Activated T-helper 1 cell treated with anti-CD3 and anti-CD28 coated beads, Interleukin-12 subunit alpha, Interleukin-12 subunit beta, Interleukin-2, Interleukin-4 antibody, amounts not matched to agents 30 ng/mL and 10 ng/mL and 1 ng/mL, durations not matched to agents 14 hours and 24 hours and 36 hours (primary cell): ENCODE results near the gene CRIP2. TPM values are rescaled to one million over a fixed set of nuclear protein-coding genes. Genes with fewer than 3 reads are reported as not detected.
A peak's percentile ranks its signal among the peaks of the same experiment; 100 is the strongest.

Experiments
- DNase-seq: peaks from one replicate; pipeline ENCODE4 v3.0.0; 2021; ENCODE audit warnings: low spot score
- H3K27ac Mint-ChIP-seq: one replicate; pipeline ENCODE4 v1.8.0; 2021; ENCODE audit warnings: mild to moderate bottlenecking, mixed read lengths
- H3K27me3 Mint-ChIP-seq: one replicate; pipeline ENCODE4 v1.8.0; 2022; ENCODE audit warnings: mild to moderate bottlenecking, moderate library complexity, mixed read lengths; ENCODE audit not compliant: insufficient read depth
- H3K36me3 Mint-ChIP-seq: one replicate; pipeline ENCODE4 v1.8.0; 2021; ENCODE audit warnings: low read depth, mixed read lengths
- H3K4me1 Mint-ChIP-seq: one replicate; pipeline ENCODE4 v1.8.0; 2021; ENCODE audit warnings: low read depth, mixed read lengths
- H3K4me3 Mint-ChIP-seq: one replicate; pipeline ENCODE4 v1.8.0; 2021; ENCODE audit warnings: mild to moderate bottlenecking, moderate library complexity, mixed read lengths
- H3K9me3 Mint-ChIP-seq: one replicate; pipeline ENCODE4 v1.8.0; 2021; ENCODE audit warnings: mixed read lengths
- intact Hi-C: fragments of 100-400 bp; cut with micrococcal nuclease; formaldehyde crosslinking; loops from one replicate; pipeline ENCODE4 v1.15.1; 2024
- total RNA-seq: library from RNA; stranded (reverse); gene quantifications from 2 replicates; pipeline ENCODE4 v1.2.3, GENCODE V29; 2022

Gene CRIP2
- total RNA-seq, 1 donor from 2014 or later, result not detected

GRCh38 chr14:105478398-105479251 is 4.0 kb downstream of the CRIP2 start:
- Mint-ChIP-seq H3K4me1 (peaks cover 16% of the 10 kb centered on the region), H3K9me3 (no peaks in the 10 kb centered on the region), H3K27me3 (peaks cover 22% of the 10 kb centered on the region), H3K4me3 (no peak overlapping the region), H3K36me3 (peaks cover 2% of the 10 kb centered on the region), H3K27ac (no peak overlapping the region)
- intact Hi-C loops, result no loop called here
- DNase-seq, result no peak

- peaks cover 22% of the 10 kb centered on the region for H3K4me1 Mint-ChIP-seq
- intact Hi-C loops, result loop anchor here (2.0 to 10.0 kb wide), 3 partner anchors 49 to 535 kb away; partner anchors contain the start of gene BTBD6
- H3K27ac Mint-ChIP-seq, result peak overlapping the region; percentile 12
- peaks cover 22% of the 10 kb centered on the region for H3K27me3 Mint-ChIP-seq
- no peak for DNase-seq
- H3K9me3 Mint-ChIP-seq, result no peaks in the 10 kb centered on the region
- H3K4me3 Mint-ChIP-seq, result no peak overlapping the region
- peaks cover 2% of the 10 kb centered on the region for H3K36me3 Mint-ChIP-seq
Measured at GRCh38 chr14:105479431-105480158, 5.0 kb downstream of the CRIP2 start.

- Mint-ChIP-seq H3K36me3 (peaks cover 2% of the 10 kb centered on the region), H3K27ac (peak overlapping the region; percentile 94), H3K27me3 (peaks cover 22% of the 10 kb centered on the region), H3K4me3 (no peak overlapping the region), H3K9me3 (no peaks in the 10 kb centered on the region), H3K4me1 (peaks cover 24% of the 10 kb centered on the region)
- DNase-seq, result no peak
- intact Hi-C loops, result loop anchor here (2.0 to 10.0 kb wide), 3 partner anchors 49 to 535 kb away; partner anchors contain the start of gene BTBD6
Measured at GRCh38 chr14:105480199-105480746, 5.7 kb downstream of the CRIP2 start.

GRCh38 chr14:105480807-105481801 is 6.5 kb downstream of the CRIP2 start:
- H3K9me3 Mint-ChIP-seq, result no peaks in the 10 kb centered on the region
- peak overlapping the region; percentile 65 for H3K4me3 Mint-ChIP-seq
- peaks cover 22% of the 10 kb centered on the region for H3K27me3 Mint-ChIP-seq
- H3K36me3 Mint-ChIP-seq, result peaks cover 2% of the 10 kb centered on the region
- peak; percentile 86 for DNase-seq
- H3K4me1 Mint-ChIP-seq, result peaks cover 30% of the 10 kb centered on the region
- intact Hi-C loops, result loop anchor here (2.0 to 10.0 kb wide), 3 partner anchors 48 to 534 kb away; partner anchors contain the start of gene BTBD6
- peak overlapping the region; percentile 98 for H3K27ac Mint-ChIP-seq

- peaks cover 30% of the 10 kb centered on the region for H3K4me1 Mint-ChIP-seq
- H3K9me3 Mint-ChIP-seq, result no peaks in the 10 kb centered on the region
- peak overlapping the region; percentile 64 for H3K4me3 Mint-ChIP-seq
- peaks cover 18% of the 10 kb centered on the region for H3K27me3 Mint-ChIP-seq
- intact Hi-C loops, result loop anchor here (1.0 to 10.0 kb wide), 4 partner anchors 9 to 533 kb away; partner anchors contain the start of genes BTBD6 and TEDC1
- H3K27ac Mint-ChIP-seq, result peak overlapping the region; percentile 98
- peaks cover 2% of the 10 kb centered on the region for H3K36me3 Mint-ChIP-seq
- DNase-seq, result peak; percentile 91
Measured at GRCh38 chr14:105481886-105482457, 7.4 kb downstream of the CRIP2 start.

- Mint-ChIP-seq H3K27ac (peak overlapping the region; percentile 98), H3K27me3 (peaks cover 14% of the 10 kb centered on the region), H3K4me1 (peaks cover 30% of the 10 kb centered on the region), H3K4me3 (peak overlapping the region; percentile 64), H3K9me3 (no peaks in the 10 kb centered on the region), H3K36me3 (no peaks in the 10 kb centered on the region)
- DNase-seq, result no peak
- intact Hi-C loops, result loop anchor here (1.0 to 10.0 kb wide), 2 partner anchors 9 to 238 kb away; partner anchors contain the start of genes BTBD6 and TEDC1
Measured at GRCh38 chr14:105482486-105483110, 8.0 kb downstream of the CRIP2 start.

GRCh38 chr14:105483300-105484068 is 8.9 kb downstream of the CRIP2 start:
- Mint-ChIP-seq H3K36me3 (no peaks in the 10 kb centered on the region), H3K9me3 (no peaks in the 10 kb centered on the region), H3K27ac (peak overlapping the region; percentile 29), H3K4me1 (peaks cover 30% of the 10 kb centered on the region), H3K27me3 (peaks cover 14% of the 10 kb centered on the region), H3K4me3 (no peak overlapping the region)
- intact Hi-C loops, result loop anchor here (10.0 kb wide), 1 partner anchor 239 kb away; the partner anchor contains the start of gene BTBD6
- DNase-seq, result no peak

GRCh38 chr14:105484069-105484996 is 9.7 kb downstream of the CRIP2 start:
- Mint-ChIP-seq H3K36me3 (no peaks in the 10 kb centered on the region), H3K4me3 (peak overlapping the region; percentile 32), H3K4me1 (peaks cover 34% of the 10 kb centered on the region), H3K27ac (peak overlapping the region; percentile 91), H3K27me3 (peaks cover 14% of the 10 kb centered on the region), H3K9me3 (no peaks in the 10 kb centered on the region)
- intact Hi-C loops, result loop anchor here (10.0 kb wide), 1 partner anchor 240 kb away; the partner anchor contains the start of gene BTBD6
- DNase-seq, result peak; percentile 48

GRCh38 chr14:105484997-105485393 is 10.4 kb downstream of the CRIP2 start:
- Mint-ChIP-seq H3K4me1 (peaks cover 38% of the 10 kb centered on the region), H3K9me3 (no peaks in the 10 kb centered on the region), H3K36me3 (no peaks in the 10 kb centered on the region), H3K27ac (no peak overlapping the region), H3K27me3 (peaks cover 10% of the 10 kb centered on the region), H3K4me3 (no peak overlapping the region)
- intact Hi-C loops, result loop anchor here (10.0 kb wide), 1 partner anchor 240 kb away; the partner anchor contains the start of gene BTBD6
- no peak for DNase-seq

GRCh38 chr14:105485739-105486162 is 11.1 kb downstream of the CRIP2 start:
- H3K4me1 Mint-ChIP-seq, result peaks cover 37% of the 10 kb centered on the region
- intact Hi-C loops, result loop anchor here (10.0 kb wide), 1 partner anchor 241 kb away; the partner anchor contains the start of gene BTBD6
- H3K36me3 Mint-ChIP-seq, result no peaks in the 10 kb centered on the region
- DNase-seq, result no peak
- H3K4me3 Mint-ChIP-seq, result peak overlapping the region; percentile 34
- peaks cover 4% of the 10 kb centered on the region for H3K27me3 Mint-ChIP-seq
- no peaks in the 10 kb centered on the region for H3K9me3 Mint-ChIP-seq
- peak overlapping the region; percentile 48 for H3K27ac Mint-ChIP-seq
